ENCODE data around the gene CRYBG2.

DNA sequence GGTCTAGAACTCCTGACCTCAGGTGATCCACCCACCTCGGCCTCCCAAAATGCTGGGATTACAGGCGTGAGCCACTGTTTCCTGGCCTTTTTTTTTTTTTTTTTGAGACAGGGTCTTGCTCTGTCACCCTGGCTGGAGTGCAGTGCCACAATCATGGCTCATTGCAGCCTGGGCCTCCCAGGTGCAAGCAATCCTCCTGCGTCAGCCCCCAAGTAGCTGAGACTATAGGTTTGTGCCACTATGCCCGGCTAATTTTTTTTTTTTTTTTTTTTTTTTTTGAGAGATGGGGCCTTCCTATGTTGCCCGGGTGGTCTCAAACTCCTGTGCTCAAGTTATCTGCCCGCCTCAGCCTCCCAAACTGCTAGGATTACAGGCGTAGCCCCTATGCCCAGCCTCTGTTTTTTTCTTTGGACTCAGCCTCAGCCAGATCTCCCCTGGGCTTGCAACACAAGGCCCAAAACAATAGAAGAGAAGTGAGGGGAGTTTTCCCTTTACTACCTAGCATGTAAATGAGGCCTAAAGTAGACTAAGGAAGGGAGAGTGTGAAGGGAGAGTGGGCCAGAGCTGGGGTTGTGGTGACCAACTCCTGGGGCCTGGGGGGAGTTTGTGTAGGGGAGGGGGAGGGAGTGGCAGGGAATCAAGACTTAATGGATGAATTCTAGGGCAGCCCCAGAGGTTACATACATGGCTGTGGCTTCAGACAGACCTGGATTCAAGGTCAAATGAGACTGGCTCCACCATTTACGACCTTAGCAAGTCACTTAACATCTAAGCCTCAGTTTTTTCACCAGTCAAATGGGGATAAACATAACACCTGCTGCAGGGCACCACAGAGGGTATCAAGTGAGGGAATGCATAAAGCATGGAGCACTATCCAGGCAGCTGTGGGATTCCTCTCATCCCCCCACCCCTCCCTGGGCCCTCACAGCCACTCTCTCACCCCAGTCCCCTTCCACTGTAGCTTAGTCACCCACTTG lies 37.8 kb downstream of the CRYBG2 start:
- TF ChIP-seq FOXK2 (IDR thresholded peaks at IDR 0.05) (no peak), FOXM1 (IDR thresholded peaks at IDR 0.05; ENCODE audit: borderline replicate concordance) (no peak), ZNF384 (IDR thresholded peaks at IDR 0.05) (no peak), TARDBP (IDR thresholded peaks at IDR 0.05) (no peak), SP1 (IDR thresholded peaks at IDR 0.05) (no peak), FOXA1 (IDR thresholded peaks at IDR 0.05) (no peak), BHLHE40 (IDR thresholded peaks at IDR 0.05; ENCODE audit: borderline replicate concordance) (no peak), LEF1 (IDR thresholded peaks at IDR 0.05; ENCODE audit: borderline replicate concordance) (no peak), ELF4 (IDR thresholded peaks at IDR 0.05) (no peak), SUZ12 (IDR thresholded peaks at IDR 0.05) (no peak)
